HEK293 (cell line): ENCODE data around the gene PSMD2.

ENCODE experiments used
- CTCF ChIA-PET: fragments of 350-600 bp; formaldehyde crosslinking; extraction: SDS; loops from one replicate; lab custom pipeline; 2021; ENCODE audit warnings: antibody characterized with exemption; lab: Yijun Ruan, JAX
- POLR2A ChIA-PET: fragments of 300-600 bp; formaldehyde crosslinking; extraction: SDS; loops from one replicate; lab custom pipeline; 2020; ENCODE audit warnings: antibody characterized with exemption, inconsistent platforms; lab: Yijun Ruan, JAX
- H3K27ac ChIP-seq: fragments of 200-500 bp; sonication (Bioruptor generic); 2 replicates; pipeline ENCODE4 v1.5.1; 2014; ENCODE audit warnings: low read depth, low read length, control low read depth, inconsistent platforms; ENCODE audit errors: extremely low read depth
- H3K36me3 ChIP-seq, 2 experiments: fragments of 200-500 bp in 1 of 2; sonication (Bioruptor generic) in 1 of 2; 1 replicate in 1 of 2; 2 replicates in 1 of 2; pipeline ENCODE4 v1.5.1; 2014 to 2017; ENCODE audit warnings: inconsistent platforms in 2 of 2, low read length in 2 of 2; ENCODE audit not compliant: control insufficient read depth in 2 of 2, insufficient read depth in 1 of 2
- H3K4me1 ChIP-seq: fragments of 200-500 bp; sonication (Bioruptor generic); 2 replicates; pipeline ENCODE4 v1.5.1; 2014; ENCODE audit warnings: mild to moderate bottlenecking, low read length, inconsistent platforms; ENCODE audit not compliant: control insufficient read depth, insufficient read depth
- H3K4me3 ChIP-seq: 2 replicates; pipeline ENCODE4 v1.5.1; 2011; ENCODE audit warnings: low read depth, mild to moderate bottlenecking, control low read depth, low read length, moderate library complexity
- H3K9me3 ChIP-seq: fragments of 200-500 bp; sonication (Bioruptor generic); 2 replicates; pipeline ENCODE4 v1.5.1; 2014; ENCODE audit warnings: low read depth, low read length, inconsistent platforms; ENCODE audit not compliant: control insufficient read depth, insufficient read depth
- AEBP2 ChIP-seq: fragments of 450-650 bp; formaldehyde crosslinking; IDR thresholded peaks from 2 replicates; pipeline ENCODE4 v1.5.1; 2016; ENCODE audit warnings: missing biosample characterization, missing genetic modification characterization, borderline replicate concordance
- MZF1 ChIP-seq: fragments of 450-650 bp; formaldehyde crosslinking; IDR thresholded peaks from 2 replicates; pipeline ENCODE4 v1.5.1; 2017; ENCODE audit warnings: missing biosample characterization, missing genetic modification characterization, borderline replicate concordance
- PRDM1 ChIP-seq: fragments of 450-650 bp; formaldehyde crosslinking; IDR thresholded peaks from 2 replicates; pipeline ENCODE4; 2016; ENCODE audit warnings: missing biosample characterization, missing genetic modification characterization
- ZNF121 ChIP-seq: fragments of 450-650 bp; formaldehyde crosslinking; IDR thresholded peaks from 2 replicates; pipeline ENCODE4 v1.5.1; 2016; ENCODE audit warnings: missing biosample characterization, missing genetic modification characterization
- ZNF18 ChIP-seq: fragments of 450-650 bp; formaldehyde crosslinking; IDR thresholded peaks from 2 replicates; pipeline ENCODE4 v1.5.1; 2016; ENCODE audit warnings: missing biosample characterization, missing genetic modification characterization
- ZNF214 ChIP-seq: fragments of 450-650 bp; formaldehyde crosslinking; IDR thresholded peaks from 2 replicates; pipeline ENCODE4 v1.5.1; 2017; ENCODE audit warnings: missing biosample characterization, mild to moderate bottlenecking, missing genetic modification characterization, borderline replicate concordance
- ZNF292 ChIP-seq: fragments of 450-650 bp; formaldehyde crosslinking; IDR thresholded peaks from 2 replicates; pipeline ENCODE4 v1.5.1; 2016; ENCODE audit warnings: low read depth, missing biosample characterization, missing genetic modification characterization, borderline replicate concordance
- ZNF341 ChIP-seq: fragments of 450-650 bp; formaldehyde crosslinking; IDR thresholded peaks from 2 replicates; pipeline ENCODE4; 2016; ENCODE audit warnings: low read depth, missing biosample characterization, missing genetic modification characterization
- ZNF391 ChIP-seq: fragments of 450-650 bp; formaldehyde crosslinking; IDR thresholded peaks from 2 replicates; pipeline ENCODE4 v1.5.1; 2016; ENCODE audit warnings: low read depth, missing biosample characterization, missing genetic modification characterization, borderline replicate concordance
- ZNF548 ChIP-seq: fragments of 450-650 bp; formaldehyde crosslinking; IDR thresholded peaks from 2 replicates; pipeline ENCODE4 v1.5.1; 2016; ENCODE audit warnings: missing biosample characterization, missing genetic modification characterization
- ZNF585B ChIP-seq: fragments of 450-650 bp; formaldehyde crosslinking; IDR thresholded peaks from 2 replicates; pipeline ENCODE4 v1.5.1; 2016; ENCODE audit warnings: missing biosample characterization, missing genetic modification characterization
- ZNF645 ChIP-seq: fragments of 450-650 bp; formaldehyde crosslinking; IDR thresholded peaks from 2 replicates; pipeline ENCODE4; 2016; ENCODE audit warnings: missing biosample characterization, missing genetic modification characterization
- ZNF837 ChIP-seq: fragments of 450-650 bp; formaldehyde crosslinking; IDR thresholded peaks from 2 replicates; pipeline ENCODE4 v1.5.1; 2016; ENCODE audit warnings: missing biosample characterization, missing genetic modification characterization
- TF ChIP-seq, protein P1 (sequence below): fragments of 450-650 bp; formaldehyde crosslinking; IDR thresholded peaks from 2 replicates; pipeline ENCODE4 v1.5.1; 2016; ENCODE audit warnings: missing biosample characterization, missing genetic modification characterization

The PSMD2 gene

GRCh38 chr3:184358124-184358767 is 59.2 kb downstream of the PSMD2 start:
- TF ChIP-seq AEBP2 (tag by site-specific recombination) (no peak), ZNF837 (tag by site-specific recombination) (no peak), PRDM1 (tag by site-specific recombination) (no peak), ZNF18 (tag by site-specific recombination) (no peak), ZNF121 (tag by site-specific recombination) (no peak), ZNF548 (tag by site-specific recombination) (no peak), ZNF341 (no peak), ZNF645 (tag by site-specific recombination) (no peak), ZNF292 (tag by site-specific recombination) (no peak), MZF1 (tag by site-specific recombination) (no peak), ZNF585B (no peak), ZNF214 (tag by site-specific recombination) (no peak), ZNF391 (tag by site-specific recombination) (no peak)
- TF ChIP-seq, protein P1, sequence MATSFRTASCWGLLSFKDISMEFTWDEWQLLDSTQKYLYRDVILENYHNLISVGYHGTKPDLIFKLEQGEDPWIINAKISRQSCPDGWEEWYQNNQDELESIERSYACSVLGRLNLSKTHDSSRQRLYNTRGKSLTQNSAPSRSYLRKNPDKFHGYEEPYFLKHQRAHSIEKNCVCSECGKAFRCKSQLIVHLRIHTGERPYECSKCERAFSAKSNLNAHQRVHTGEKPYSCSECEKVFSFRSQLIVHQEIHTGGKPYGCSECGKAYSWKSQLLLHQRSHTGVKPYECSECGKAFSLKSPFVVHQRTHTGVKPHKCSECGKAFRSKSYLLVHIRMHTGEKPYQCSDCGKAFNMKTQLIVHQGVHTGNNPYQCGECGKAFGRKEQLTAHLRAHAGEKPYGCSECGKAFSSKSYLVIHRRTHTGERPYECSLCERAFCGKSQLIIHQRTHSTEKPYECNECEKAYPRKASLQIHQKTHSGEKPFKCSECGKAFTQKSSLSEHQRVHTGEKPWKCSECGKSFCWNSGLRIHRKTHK (tag by site-specific recombination): no peak
- no peaks in the 10 kb centered on the region for H3K9me3 ChIP-seq
- H3K27ac ChIP-seq: no peak overlapping the region
- no peaks in the 10 kb centered on the region for H3K4me1 ChIP-seq
- H3K4me3 ChIP-seq: no peak overlapping the region
- peaks cover 0 to 48% of the 10 kb centered on the region in 2 experiments; a peak in 1 of 3 replicates for H3K36me3 ChIP-seq
- POLR2A ChIA-PET: no interaction called here
- CTCF ChIA-PET: interaction anchor here (0.7 to 0.9 kb wide), 3 partner anchors 7 to 166 kb away, joined by 3 read pairs; no protein-coding TSS in a partner anchor
